Mammary epithelial cell (primary cell): ENCODE measurements around the gene MRPL16.

Source experiments
- EZH2 ChIP-seq: IDR thresholded peaks from 2 replicates; pipeline ENCODE4 v1.6.1; 2012; ENCODE audit warnings: low read length, inconsistent platforms, borderline replicate concordance
- TF ChIP-seq, protein P1 (sequence below), 2 donors: IDR thresholded peaks in 1 of 2; conservative IDR thresholded peaks in 1 of 2; 2 replicates each; pipeline ENCODE4 v1.5.1; 2011 to 2012; ENCODE audit warnings: inconsistent platforms in 2 of 2, low read length in 2 of 2, mild to moderate bottlenecking in 2 of 2, control low read depth in 1 of 2, low read depth in 1 of 2; ENCODE audit not compliant: insufficient read depth in 1 of 2; ENCODE audit errors: extremely low read depth in 1 of 2

GRCh38 chr11:59833602-59834001 is 23.0 kb upstream of the MRPL16 start:
- TF ChIP-seq, protein P1, sequence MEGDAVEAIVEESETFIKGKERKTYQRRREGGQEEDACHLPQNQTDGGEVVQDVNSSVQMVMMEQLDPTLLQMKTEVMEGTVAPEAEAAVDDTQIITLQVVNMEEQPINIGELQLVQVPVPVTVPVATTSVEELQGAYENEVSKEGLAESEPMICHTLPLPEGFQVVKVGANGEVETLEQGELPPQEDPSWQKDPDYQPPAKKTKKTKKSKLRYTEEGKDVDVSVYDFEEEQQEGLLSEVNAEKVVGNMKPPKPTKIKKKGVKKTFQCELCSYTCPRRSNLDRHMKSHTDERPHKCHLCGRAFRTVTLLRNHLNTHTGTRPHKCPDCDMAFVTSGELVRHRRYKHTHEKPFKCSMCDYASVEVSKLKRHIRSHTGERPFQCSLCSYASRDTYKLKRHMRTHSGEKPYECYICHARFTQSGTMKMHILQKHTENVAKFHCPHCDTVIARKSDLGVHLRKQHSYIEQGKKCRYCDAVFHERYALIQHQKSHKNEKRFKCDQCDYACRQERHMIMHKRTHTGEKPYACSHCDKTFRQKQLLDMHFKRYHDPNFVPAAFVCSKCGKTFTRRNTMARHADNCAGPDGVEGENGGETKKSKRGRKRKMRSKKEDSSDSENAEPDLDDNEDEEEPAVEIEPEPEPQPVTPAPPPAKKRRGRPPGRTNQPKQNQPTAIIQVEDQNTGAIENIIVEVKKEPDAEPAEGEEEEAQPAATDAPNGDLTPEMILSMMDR (conservative IDR thresholded peaks at IDR 0.05 in 1 of 2, IDR thresholded peaks at IDR 0.05 in 1 of 2; ENCODE audit: extremely low read depth in 1 of 2, insufficient read depth in 1 of 2, low read depth in 1 of 2, low read length in 2 of 2) = no peak
- TF ChIP-seq EZH2 = no peak
